GM13977 (cell line): ENCODE measurements around the gene NOSIP.

ENCODE experiments used
- DNase-seq: peaks from one replicate; pipeline ENCODE4 v3.0.0; 2012; ENCODE audit warnings: low spot score
- in situ Hi-C: fragments of 300-500 bp; cut with MboI; formaldehyde crosslinking; loops from one replicate; pipeline ENCODE4 v1.12.0; 2022; ENCODE audit warnings: low sequenced_read_pairs, low pct_unique_long_range_greater_than_20kb, mixed read lengths, inconsistent platforms; ENCODE audit not compliant: unreplicated experiment
- TF ChIP-seq, protein P1 (sequence below): IDR thresholded peaks from 2 replicates; pipeline ENCODE4 v1.5.1; 2012; ENCODE audit warnings: mild to moderate bottlenecking, control low read depth; ENCODE audit not compliant: insufficient read depth; ENCODE audit errors: extremely low read depth, missing control alignments

NOSIP gene

DNA sequence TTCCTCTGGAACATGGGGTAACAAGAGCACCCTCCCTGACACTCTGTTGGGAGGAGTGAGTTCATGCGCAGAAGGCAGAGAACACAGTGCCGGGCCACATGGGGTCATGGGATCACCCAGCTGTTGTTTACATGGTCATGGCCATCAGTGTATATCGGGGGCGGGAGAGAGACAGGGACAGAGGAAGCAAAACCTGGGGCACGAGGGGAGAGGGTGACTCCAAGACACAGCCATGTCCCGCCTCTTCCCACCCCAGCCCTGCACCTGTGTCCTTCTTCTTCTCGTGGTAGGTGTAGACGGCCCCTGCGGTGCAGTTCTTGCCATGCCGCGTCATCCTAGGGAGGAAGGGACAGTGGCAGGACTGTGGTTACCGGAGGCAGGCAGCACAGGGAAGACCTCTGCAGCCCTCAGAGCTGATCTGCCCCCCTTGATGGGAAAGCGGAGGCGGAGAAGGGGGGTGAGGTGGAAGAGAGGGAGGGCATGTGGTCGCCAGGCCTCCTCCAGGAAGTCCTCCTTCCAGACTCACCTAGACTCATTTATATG, 19.9 kb downstream of the NOSIP start:
- in situ Hi-C loops: no loop called here
- DNase-seq: no peak
- TF ChIP-seq, protein P1, sequence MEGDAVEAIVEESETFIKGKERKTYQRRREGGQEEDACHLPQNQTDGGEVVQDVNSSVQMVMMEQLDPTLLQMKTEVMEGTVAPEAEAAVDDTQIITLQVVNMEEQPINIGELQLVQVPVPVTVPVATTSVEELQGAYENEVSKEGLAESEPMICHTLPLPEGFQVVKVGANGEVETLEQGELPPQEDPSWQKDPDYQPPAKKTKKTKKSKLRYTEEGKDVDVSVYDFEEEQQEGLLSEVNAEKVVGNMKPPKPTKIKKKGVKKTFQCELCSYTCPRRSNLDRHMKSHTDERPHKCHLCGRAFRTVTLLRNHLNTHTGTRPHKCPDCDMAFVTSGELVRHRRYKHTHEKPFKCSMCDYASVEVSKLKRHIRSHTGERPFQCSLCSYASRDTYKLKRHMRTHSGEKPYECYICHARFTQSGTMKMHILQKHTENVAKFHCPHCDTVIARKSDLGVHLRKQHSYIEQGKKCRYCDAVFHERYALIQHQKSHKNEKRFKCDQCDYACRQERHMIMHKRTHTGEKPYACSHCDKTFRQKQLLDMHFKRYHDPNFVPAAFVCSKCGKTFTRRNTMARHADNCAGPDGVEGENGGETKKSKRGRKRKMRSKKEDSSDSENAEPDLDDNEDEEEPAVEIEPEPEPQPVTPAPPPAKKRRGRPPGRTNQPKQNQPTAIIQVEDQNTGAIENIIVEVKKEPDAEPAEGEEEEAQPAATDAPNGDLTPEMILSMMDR: no peak

DNA sequence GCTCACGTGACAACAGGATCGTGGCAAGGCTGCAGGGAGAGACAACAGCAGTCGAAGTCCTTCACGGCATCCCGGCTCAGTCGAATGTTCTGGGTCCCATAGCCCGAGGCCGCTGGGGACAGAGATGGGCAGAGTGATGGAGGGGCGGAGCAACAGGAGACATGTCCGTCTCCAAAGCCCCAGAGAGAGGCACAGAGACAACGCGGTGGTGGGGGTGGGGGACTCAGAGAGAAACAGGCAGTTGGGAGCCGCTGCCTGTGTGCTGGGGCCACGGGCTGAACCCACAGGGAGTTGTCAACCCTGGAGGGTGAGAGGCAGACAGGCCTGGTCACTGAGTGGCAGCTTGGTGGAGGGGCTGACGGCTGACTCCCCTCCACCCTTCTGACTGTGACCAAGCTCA, 20.4 kb downstream of the NOSIP start:
- DNase-seq: no peak
- TF ChIP-seq, protein P1: no peak
- in situ Hi-C loops: no loop called here

DNA sequence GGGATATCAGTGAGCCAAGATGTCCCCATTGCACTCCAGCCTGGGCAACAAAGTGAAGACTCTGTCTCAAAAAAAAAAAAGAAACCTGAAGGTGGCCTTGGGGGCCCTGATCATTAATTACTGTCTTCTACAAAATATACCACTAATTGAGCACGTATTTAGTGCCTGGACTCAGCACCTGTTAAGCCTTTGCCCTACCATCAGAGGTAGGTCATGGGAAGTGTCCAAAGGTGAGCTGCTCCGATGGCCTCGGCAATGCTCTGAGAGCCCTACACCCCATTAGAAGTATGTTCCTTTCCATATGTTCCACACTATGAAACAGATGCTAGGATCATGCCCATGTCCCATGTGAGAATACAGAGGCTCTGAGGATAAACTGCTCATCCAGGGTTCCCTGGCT, 20.9 kb downstream of the NOSIP start:
- no peak for DNase-seq
- in situ Hi-C loops: no loop called here
- TF ChIP-seq, protein P1: no peak

DNA sequence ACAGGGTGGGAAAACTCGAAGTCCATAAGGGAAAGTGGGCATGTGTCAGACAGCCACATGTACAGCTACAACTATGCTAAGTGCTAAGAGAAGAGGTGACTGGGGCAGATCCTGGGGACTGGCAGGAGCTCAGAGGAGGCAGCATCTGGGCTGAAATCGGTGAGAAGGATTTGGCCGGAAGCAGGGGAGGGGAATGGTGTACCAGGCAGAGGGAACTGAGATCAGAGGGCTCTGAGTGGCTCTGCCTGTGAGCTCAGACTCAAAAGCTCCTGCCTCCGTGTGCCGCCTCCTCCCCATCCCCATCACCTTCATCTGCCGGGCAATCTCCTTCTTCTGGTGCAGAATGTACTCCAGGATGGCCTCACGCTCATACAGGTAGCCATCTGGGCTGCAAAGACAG, 21.8 kb downstream of the NOSIP start:
- TF ChIP-seq, protein P1: no peak
- in situ Hi-C loops: no loop called here
- DNase-seq: no peak

DNA sequence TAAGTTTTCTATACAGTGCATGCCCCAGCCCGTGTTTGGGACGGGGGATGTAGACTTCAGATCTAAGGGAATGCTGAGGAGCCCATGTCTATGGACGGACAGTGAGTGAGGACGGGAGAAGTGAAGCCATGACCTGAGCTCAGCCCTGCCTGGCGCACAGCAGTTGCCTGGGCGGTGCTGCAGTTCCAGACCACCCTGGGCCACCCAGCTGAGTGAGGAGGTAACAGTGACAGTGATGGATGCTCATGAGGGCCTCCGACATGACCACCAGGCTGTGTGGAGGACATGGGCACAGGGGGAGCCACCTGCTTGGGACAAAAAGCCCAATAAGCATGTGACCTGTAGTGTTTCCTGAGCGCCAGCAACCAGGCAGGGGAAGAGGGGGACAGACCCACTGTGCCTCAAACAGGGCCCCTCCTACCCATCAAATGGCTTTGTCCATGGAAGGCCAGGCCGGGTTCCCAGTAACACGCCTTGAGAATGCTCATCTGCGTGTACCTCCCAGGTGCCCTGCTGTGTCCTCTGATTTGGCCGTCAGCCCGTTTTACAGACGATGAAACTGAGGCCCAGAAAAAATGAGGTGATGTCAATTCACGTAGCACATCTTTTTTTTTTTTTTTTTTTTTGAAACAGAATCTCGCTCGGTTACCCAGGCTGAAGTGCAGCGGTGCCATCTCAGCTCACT, 22.6 kb downstream of the NOSIP start:
- DNase-seq: no peak
- in situ Hi-C loops: no loop called here
- TF ChIP-seq, protein P1: no peak

DNA sequence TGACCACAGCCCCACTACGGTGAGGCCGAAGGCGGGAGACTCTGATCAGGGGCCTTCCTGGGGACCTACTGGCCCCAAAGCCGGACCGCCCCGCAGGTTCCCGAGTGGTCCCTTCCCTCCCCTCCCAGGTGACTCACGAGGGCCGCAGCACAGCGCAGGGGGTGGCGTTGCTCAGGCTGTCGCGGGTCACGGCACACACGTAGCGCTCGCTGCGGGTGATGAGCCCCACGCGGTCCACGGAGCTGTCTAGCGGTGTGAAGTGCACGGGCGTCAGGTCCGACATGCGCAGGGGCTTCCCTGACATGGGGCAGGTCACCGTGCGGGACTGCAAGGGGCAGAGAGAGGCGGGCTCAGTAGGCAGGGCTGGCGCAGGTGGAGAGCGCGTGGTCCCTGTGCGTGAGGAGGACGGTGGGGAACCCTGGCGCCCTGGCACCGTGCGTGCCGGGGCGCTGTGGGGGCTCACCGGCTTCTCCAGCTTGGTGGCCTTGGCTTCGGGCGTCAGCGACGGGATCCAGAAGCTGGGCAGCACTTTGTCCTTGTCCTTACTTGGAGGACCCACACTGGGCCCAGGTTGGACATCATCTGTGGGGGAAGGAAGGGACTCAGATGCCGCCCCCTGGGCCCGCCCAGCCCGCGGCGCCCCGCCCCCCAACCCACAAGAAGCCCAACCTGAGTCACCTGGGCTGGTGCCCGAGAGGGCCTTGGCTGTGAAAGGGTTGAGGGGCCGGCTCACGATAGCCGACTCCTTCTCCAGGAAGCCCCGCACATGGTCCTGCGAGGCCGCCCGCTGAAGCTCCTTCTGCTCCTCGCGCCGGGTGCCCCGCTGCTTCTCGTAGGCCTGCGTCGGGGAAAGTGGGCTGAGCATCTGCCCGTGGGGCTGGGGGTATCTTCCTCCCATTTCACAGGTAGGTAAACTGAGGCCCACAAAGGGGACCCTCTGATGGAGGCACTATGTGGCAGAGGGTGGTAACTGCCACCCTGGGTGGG, 23.7 kb downstream of the NOSIP start:
- TF ChIP-seq, protein P1: no peak
- in situ Hi-C loops: no loop called here

More for the DNA sequence above, 23.7 kb downstream of the NOSIP start:
- DNase-seq: no peak
